GM18507 (cell line): Measurements from ENCODE around the gene TMEM140.
"Not testable (repeated sequence)": the region's sequence is repeated elsewhere in the genome, so short reads cannot be mapped to it uniquely, and the experiment has no call there.

Experiments
- DNase-seq: peaks from one replicate; pipeline ENCODE4 v3.0.0; 2011; ENCODE audit warnings: low read depth; ENCODE audit not compliant: insufficient read length; ENCODE audit errors: extremely low spot score
- FAIRE-seq: peaks from 2 replicates; lab custom pipeline; 2011; peaks lifted over from hg19 to GRCh38; lab: Jason Lieb, UNC

The TMEM140 gene

DNA sequence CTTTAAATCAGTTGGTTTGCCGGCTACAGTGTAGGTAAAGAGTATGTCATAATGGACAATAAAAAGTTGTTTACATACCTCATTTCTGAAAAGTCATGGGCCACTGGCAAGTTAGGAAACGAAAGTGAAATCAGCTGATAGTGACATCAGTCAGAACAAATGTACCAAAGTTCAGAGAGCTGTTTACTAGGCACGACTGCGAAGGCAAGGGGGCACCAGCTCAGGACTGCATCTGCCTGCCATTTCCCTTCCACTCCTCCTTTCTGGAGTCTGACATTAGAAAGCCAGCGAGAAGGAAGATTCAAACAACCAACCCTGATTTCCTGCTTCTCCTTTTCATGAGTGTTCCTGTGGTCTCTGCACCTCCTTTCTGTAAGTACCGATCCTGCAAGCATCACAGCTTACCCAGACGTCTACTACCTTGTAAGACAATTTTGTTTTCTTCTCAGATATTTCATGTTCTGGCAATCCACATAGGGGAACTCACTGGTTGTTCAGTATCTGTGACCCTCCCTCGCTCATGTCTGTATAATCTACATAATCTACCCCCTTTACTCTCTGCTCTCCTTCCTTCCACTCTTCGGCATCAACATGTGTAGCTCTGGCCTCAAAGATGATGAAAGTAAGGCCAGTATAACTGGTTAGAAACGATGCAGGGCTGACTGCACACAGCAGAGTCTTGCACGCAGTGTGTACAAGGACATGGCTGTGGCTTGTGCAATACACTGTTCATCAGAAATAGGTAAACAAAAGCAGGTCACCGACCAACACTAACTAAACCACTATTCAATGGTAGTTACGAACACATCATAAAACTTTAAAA is at the start of gene TMEM140:
Gene TMEM140, plus strand, starts transcription at position 174 of the 823 bp plus-strand sequence. CDS start 16,370 bp downstream, outside the sequence.
- FAIRE-seq (peak; percentile 97), DNase-seq (no peak)

DNA sequence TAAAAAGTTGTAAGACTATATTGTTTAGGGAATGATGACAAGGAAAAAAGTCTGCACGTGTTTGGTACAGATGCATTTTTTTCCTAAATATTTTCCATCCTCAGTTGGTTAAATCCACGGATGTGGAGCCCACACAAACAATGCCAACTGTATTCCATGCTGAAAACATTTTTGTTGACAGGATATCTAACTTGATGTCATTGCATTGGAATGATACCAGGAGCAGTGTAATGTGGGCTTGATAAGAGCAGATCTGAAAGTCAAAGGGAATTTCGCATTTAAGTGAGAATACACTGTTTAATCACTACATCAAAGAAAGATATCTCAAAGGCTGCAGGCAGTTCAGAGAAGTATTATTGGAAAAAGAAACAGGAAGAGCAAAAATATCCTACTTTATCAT is 49.5 kb upstream of the TMEM140 start:
- FAIRE-seq (no peak), DNase-seq (no peak)

DNA sequence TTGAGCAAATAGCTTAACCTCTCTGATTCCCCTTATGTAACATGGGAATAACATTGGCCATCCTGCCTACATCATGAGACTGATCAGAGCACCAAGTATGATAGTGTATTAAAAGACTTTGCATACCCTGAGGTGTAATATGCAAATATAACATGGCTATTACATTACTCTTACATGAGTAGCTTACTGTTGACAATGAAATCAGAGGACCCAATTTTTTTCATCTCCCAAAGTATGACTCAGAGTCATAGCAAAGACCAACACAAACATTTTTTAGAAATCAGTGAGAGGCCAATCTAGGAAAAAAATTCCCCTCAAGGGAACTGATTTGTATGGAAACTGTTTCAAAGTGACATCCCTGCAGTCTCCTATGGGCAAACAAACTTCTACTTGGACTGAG is 47.0 kb upstream of the TMEM140 start:
- DNase-seq (no peak), FAIRE-seq (no peak)

GRCh38 chr7:135102372-135102771 is 45.5 kb upstream of the TMEM140 start:
- FAIRE-seq (peak; percentile 76), DNase-seq (peak; percentile 1)

DNA sequence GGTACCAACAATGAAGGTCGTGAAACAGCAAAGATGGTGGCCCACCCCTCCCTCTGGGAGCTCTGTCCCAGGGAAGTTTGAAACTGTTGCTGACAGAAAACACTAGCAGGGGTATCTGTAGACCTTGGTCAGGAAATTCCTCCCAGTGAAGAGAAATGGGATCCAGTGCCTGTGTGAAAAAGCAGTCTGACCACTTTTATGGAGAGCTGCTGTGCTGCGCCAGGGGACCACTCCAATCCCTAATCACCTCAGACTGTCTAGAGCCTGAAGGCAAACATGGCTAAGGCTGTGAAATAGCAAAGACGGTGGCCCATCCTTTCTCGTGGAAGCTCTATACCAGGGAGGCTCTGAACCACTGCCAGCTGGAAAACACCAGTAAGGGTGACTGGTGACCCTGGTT is 38.3 kb upstream of the TMEM140 start:
- no peak for DNase-seq
- FAIRE-seq: no peak

DNA sequence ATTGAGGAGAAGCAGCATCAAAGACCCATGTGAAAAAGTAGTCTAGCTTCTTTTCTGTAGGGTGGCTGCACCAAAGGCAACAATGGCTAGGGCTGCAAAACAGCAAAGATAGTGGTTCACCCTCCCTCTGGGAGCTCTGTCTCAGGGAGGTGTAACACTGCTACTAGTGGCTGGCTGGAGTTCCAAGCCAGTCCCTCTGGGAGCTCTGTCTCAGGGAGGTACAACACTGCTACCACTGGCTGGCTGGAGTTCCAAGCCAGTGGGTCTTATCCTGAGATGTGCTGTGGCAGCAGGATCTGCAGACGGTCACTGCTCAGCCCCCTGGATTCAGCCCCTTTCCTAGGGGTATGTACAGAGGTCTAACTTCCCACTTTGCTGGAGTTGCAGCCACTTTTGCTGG is 37.9 kb upstream of the TMEM140 start:
- no peak for FAIRE-seq
- DNase-seq: no peak

- FAIRE-seq: no peak
These were observed 36.5 kb upstream of the TMEM140 start for GRCh38 chr7:135111379-135111778.

GRCh38 chr7:135114622-135115021 is 33.2 kb upstream of the TMEM140 start:
- FAIRE-seq (no peak), DNase-seq (no peak)

More at GRCh38 chr7:135111379-135111778, 36.5 kb upstream of the TMEM140 start:
- no peak for DNase-seq

GRCh38 chr7:135117096-135117495 is 30.8 kb upstream of the TMEM140 start:
- FAIRE-seq (no peak), DNase-seq (no peak)

DNA sequence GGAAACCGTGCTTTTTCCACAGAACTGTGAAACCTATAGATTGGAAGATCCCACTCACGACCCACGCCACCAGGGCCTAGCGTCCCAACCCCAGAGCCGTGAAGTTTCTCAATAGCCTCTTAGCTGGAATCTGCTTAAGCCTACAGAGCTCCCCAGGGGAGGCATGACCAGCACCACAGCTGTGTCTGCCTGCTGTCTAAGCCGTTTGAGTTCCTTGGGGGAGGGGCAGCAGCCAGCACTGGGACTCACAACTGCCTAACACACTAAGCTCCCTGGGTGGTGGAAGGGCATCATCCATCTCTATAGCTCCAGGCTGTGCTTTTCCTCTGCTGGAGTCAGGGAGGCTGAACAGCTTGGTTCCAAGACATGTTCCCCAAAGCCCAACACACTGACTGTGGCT is 26.0 kb upstream of the TMEM140 start:
- no peak for FAIRE-seq
- no peak for DNase-seq

DNA sequence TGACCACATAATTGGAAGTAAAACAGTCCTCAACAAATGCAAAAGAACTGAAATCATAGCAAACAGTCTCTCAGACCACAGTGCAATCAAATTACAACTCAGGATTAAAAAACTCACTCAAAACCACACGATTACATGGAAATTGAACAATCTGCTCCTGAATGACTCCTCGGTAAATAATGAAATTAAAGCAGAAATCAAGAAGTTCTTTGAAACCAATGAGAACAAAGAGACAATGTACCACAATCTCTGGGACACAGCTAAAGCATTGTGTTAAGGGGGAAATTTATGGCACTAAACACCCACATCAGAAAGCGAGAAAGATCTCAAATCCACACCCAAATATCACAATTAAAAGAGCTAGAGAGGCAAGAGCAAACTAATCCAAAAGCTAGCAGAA is 23.2 kb upstream of the TMEM140 start:
- not testable (repeated sequence) for DNase-seq, FAIRE-seq

DNA sequence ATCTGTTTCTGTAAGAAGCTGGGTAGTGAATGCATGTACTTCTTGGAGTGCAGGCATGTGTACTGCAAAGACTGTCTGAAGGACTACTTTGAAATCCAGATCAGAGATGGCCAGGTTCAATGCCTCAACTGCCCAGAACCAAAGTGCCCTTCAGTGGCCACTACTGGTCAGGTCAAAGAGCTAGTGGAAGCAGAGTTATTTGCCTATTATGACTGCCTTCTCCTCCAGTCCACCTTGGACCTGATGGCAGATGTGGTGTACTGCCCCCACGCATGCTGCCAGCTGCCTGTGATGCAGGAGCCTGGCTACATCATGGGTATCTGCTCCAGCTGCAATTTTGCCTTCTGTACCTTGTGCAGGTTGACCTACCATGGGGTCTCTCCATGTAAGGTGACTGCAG is 18.9 kb upstream of the TMEM140 start:
- FAIRE-seq: no peak
- no peak for DNase-seq

- no peak for FAIRE-seq
- DNase-seq: no peak
These were observed 18.3 kb upstream of the TMEM140 start for GRCh38 chr7:135129579-135129978.

DNA sequence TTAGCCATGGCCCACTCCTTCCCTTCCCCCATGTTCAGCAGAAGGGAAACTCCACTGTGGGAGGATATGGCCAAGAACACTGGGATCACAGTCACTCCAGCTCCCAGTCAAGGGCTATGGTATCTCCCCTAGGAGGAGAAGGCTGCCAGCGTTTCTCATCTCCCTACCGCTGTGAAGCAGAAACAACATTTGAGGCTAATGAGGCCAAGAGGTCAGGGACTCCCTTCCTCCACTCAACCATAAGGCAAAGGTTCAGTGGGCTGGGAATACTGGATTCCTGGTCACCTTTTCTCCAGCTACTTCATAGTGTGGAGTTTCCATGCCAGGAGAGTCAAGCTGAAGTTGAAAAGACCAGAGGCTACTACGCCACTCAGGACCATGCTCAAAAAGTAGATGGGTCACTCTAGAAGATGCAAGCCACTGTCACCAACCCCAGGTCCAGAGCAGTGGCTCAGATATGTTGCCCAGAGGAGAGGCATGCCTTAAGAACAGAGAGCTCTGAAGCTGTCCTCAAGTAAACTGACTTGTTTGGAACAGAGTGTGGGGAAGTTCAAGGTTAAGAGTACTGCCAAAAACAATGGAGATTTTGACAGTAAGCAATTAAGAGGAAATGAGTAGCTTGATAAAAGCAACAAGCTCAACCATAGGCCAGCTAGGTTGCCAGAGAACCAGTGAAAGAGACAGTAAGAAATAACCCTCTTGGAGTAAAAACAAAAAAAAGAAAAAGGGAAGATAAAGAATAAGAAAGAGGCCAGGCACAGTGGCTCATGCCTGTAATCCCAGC is 3.8 kb upstream of the TMEM140 start:
- DNase-seq (no peak), FAIRE-seq (no peak)

DNA sequence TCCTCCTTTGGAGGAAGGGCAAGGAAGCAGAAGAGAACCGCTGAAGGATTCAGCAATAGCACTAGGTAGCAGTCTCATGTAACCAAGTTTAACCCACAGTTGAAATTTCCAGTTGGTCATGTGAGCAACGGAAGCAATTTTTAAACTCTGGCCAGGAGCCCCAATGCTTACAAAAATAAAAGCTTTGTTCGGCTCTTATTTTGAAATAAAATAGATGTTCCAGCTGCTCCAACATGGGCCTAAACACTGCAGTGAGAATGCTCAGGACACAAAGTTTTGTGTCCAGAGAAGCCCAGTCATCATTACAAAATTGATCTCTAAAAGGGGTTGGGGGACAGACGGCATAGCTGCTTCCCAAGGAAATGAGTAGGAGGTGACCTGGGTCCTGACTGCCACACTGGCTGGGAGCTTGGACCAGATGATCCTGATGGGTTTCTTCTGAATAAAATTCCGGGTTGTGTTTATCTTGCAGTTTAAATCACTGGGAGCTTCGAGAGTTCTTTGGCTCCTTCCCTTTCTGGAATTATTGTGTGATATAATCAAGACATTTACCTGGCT is 452 bp upstream of the TMEM140 start:
- DNase-seq (no peak), FAIRE-seq (no peak)

GRCh38 chr7:135150072-135150782 is 2.4 kb downstream of the TMEM140 start:
- no peak for DNase-seq
- FAIRE-seq: peak; percentile 24

- no peak for FAIRE-seq
- no peak for DNase-seq
These were observed 3.3 kb downstream of the TMEM140 start for GRCh38 chr7:135151132-135151531.

DNA sequence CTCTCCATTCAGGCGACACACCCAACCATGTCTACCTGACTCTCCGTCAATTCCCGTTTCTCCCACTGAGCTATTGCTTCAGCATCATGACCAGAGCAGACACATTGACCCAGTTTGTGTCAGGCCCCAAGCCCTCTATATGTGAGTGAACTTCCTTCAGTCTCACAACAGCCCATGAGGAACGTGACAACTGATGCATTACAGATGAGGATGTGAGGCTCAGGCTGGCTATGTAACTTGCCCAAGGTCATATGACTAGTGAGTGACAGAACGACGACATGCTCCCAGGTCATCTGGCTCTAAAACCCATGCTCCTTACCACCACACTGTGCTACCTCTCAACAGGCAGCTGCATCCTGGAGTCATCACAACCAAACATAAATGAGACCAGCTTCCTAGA is 3.7 kb downstream of the TMEM140 start:
- DNase-seq (no peak), FAIRE-seq (peak; percentile 84)

GRCh38 chr7:135152442-135152841 is 4.6 kb downstream of the TMEM140 start:
- peak; percentile 68 for FAIRE-seq
- DNase-seq: no peak

DNA sequence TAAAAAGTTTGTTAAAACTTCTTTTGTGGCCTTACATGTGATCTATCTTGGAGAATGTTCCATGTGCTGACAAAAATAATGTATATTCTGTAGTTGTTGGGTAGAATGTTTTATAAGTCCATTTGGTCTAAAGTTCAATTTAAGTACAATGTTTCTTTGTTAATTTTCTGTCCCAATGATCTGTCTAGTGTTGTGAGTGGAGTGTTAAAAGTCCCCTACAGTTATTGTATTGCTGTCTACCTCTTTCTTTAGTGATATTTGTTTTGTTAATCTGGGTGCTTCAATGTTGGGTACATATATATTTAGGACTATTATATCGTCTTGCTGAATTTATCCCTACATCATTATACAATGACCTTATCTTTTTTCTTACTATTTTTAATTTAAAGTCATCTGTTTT is 6.9 kb downstream of the TMEM140 start:
- FAIRE-seq (no peak), DNase-seq (no peak)
